Measurements from ENCODE around the gene GIPC1. TPM values are rescaled to one million over a fixed set of nuclear protein-coding genes. Genes with fewer than 3 reads are reported as not detected.
A peak's percentile ranks its signal among the peaks of the same experiment; 100 is the strongest.

The GIPC1 gene
- total and polyA plus RNA-seq, 9 of the 15 experiments (the other 6 are each of a cell fraction or from before 2014, with no cell fraction given): 0.49 to 54.7 (median 24.8) TPM

DNA sequence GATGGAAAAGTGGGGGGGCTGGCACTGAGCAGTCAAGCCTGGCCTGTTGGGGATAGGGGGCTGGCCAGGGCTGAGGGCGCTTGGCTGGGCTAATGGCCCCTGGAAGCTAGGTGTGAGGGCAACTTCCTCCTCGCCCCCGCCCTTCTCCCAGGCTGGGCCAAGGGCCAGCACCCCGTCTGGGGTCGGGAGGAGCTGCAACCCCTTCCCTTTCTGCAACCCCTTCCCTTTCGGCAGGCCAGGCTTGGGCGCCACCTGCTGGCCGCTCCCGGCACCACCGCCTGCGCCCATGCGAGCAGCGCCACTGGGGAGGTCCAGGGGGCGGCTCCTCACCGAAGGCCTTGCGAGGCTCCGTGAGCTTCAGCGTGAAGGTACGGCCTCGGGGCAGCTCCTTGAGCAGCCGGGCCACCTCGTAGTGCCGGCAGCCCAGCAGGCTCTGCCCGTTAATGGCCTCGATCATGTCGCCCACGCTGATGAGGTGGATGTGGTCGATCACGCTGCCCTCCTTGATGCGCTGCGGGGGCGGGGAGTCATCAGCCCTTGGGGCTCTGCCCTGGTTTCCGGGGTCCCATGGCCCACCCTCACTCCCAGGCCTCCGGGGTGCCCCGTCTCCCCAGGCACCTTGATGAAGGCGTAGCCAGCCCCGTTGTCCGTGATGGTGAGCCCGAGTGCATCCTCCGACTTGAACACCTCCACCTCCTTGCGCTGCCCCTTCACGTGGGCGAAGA is 15.8 kb downstream of the GIPC1 start (continued):
- TF ChIP-seq, protein P1, sequence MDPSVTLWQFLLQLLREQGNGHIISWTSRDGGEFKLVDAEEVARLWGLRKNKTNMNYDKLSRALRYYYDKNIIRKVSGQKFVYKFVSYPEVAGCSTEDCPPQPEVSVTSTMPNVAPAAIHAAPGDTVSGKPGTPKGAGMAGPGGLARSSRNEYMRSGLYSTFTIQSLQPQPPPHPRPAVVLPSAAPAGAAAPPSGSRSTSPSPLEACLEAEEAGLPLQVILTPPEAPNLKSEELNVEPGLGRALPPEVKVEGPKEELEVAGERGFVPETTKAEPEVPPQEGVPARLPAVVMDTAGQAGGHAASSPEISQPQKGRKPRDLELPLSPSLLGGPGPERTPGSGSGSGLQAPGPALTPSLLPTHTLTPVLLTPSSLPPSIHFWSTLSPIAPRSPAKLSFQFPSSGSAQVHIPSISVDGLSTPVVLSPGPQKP (CRISPR knock-in tag; IDR thresholded peaks at IDR 0.05): no peak
- TF ChIP-seq, protein P2, sequence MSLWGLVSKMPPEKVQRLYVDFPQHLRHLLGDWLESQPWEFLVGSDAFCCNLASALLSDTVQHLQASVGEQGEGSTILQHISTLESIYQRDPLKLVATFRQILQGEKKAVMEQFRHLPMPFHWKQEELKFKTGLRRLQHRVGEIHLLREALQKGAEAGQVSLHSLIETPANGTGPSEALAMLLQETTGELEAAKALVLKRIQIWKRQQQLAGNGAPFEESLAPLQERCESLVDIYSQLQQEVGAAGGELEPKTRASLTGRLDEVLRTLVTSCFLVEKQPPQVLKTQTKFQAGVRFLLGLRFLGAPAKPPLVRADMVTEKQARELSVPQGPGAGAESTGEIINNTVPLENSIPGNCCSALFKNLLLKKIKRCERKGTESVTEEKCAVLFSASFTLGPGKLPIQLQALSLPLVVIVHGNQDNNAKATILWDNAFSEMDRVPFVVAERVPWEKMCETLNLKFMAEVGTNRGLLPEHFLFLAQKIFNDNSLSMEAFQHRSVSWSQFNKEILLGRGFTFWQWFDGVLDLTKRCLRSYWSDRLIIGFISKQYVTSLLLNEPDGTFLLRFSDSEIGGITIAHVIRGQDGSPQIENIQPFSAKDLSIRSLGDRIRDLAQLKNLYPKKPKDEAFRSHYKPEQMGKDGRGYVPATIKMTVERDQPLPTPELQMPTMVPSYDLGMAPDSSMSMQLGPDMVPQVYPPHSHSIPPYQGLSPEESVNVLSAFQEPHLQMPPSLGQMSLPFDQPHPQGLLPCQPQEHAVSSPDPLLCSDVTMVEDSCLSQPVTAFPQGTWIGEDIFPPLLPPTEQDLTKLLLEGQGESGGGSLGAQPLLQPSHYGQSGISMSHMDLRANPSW (CRISPR knock-in tag; IDR thresholded peaks at IDR 0.05): no peak
- TF ChIP-seq, protein P3, sequence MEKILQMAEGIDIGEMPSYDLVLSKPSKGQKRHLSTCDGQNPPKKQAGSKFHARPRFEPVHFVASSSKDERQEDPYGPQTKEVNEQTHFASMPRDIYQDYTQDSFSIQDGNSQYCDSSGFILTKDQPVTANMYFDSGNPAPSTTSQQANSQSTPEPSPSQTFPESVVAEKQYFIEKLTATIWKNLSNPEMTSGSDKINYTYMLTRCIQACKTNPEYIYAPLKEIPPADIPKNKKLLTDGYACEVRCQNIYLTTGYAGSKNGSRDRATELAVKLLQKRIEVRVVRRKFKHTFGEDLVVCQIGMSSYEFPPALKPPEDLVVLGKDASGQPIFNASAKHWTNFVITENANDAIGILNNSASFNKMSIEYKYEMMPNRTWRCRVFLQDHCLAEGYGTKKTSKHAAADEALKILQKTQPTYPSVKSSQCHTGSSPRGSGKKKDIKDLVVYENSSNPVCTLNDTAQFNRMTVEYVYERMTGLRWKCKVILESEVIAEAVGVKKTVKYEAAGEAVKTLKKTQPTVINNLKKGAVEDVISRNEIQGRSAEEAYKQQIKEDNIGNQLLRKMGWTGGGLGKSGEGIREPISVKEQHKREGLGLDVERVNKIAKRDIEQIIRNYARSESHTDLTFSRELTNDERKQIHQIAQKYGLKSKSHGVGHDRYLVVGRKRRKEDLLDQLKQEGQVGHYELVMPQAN (IDR thresholded peaks at IDR 0.05; ENCODE audit: borderline replicate concordance): no peak
- no peak for TF ChIP-seq ZNF384 (IDR thresholded peaks at IDR 0.05; ENCODE audit: low read depth, low read length)
- no peak for TF ChIP-seq KDM5B (IDR thresholded peaks at IDR 0.05; ENCODE audit: insufficient replicate concordance, low read depth, low read length)
- no peak for TF ChIP-seq ETV5 (CRISPR knock-in tag; IDR thresholded peaks at IDR 0.05; ENCODE audit: low read depth)
- no peak for TF ChIP-seq SMARCA5 (IDR thresholded peaks at IDR 0.05)
- peak; percentile 45; the same call in 1 of the 2 replicates for TF ChIP-seq GATAD2B (IDR thresholded peaks at IDR 0.05; ENCODE audit: borderline replicate concordance)
- no peak for TF ChIP-seq SNRNP70 (optimal IDR thresholded peaks at IDR 0.05; ENCODE audit: low read depth, low read length)
- TF ChIP-seq SP2 (IDR thresholded peaks at IDR 0.05; ENCODE audit: extremely low read depth, low read depth, low read length, poor library complexity, severe bottlenecking): no peak
- no peak for TF ChIP-seq ZSCAN32 (CRISPR knock-in tag; IDR thresholded peaks at IDR 0.05)
- TF ChIP-seq TEAD1 (CRISPR knock-in tag; IDR thresholded peaks at IDR 0.05): no peak
- TF ChIP-seq, protein P4, sequence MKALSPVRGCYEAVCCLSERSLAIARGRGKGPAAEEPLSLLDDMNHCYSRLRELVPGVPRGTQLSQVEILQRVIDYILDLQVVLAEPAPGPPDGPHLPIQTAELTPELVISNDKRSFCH (CRISPR knock-in tag; IDR thresholded peaks at IDR 0.05): no peak
- TF ChIP-seq, protein P4 (tag; IDR thresholded peaks at IDR 0.05): no peak
- peak; percentile 46 for TF ChIP-seq L3MBTL2 (IDR thresholded peaks at IDR 0.05)
- no peak for TF ChIP-seq ZBTB17 (CRISPR knock-in tag; IDR thresholded peaks at IDR 0.05)
- no peak for TF ChIP-seq ZNF551 (CRISPR knock-in tag; IDR thresholded peaks at IDR 0.05)

Measured in K562 (cell line).